Renal cortex interstitium (tissue), 11 donors: ENCODE results near the gene PPP1R18. TPM values are rescaled to one million over a fixed set of nuclear protein-coding genes. Genes with fewer than 3 reads are reported as not detected.

Experiments
- DNase-seq, 11 donors: peaks; one replicate each; pipeline ENCODE4 v3.0.0-alpha.2; 2013; ENCODE audit warnings: low read depth in 9 of 11, low spot score in 4 of 11; ENCODE audit errors: extremely low read depth in 1 of 11
- polyA plus RNA-seq, 3 donors: library from polyadenylated mRNA; unstranded; fragments of 120-200 nt; gene quantifications; one replicate each; pipeline ENCODE4 v1.2.1, GENCODE V29; 2013; ENCODE audit not compliant: insufficient read length in 3 of 3

Gene PPP1R18
- polyA plus RNA-seq, 3 donors, result 29.8 to 43.1 (median 34.2) TPM

- DNase-seq, result peak; percentile 74 to 88 (median 85)
Measured at GRCh38 chr6:30646450-30647241, 39.8 kb downstream of the PPP1R18 start, which contains the start of gene C6orf136. Gene C6orf136 (plus strand): TSS chr6:30647133. CDS start chr6:30647232, 99 bp downstream.

- no peak for DNase-seq
Measured at GRCh38 chr6:30645989-30646388, 40.5 kb downstream of the PPP1R18 start.

DNA sequence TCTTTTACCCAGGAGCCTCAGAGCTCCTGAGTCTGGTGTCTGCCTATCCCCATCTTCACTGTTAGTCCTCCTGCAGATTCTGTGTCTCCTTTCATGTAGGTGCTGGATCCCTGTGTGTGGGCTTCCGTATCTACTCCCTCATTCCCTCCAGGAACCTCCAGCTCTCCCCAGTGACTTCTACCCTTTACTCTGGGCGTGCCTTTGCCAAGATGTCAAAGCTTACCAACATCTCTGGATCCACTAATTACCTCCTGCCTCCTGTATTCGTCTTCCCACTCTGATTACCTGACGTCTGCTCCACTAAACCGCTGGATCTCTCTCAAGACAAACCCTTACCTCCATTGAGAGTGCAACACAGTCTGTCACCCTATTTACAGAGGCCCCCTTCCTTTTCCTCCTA is 41.7 kb downstream of the PPP1R18 start:
- DNase-seq, result no peak

DNA sequence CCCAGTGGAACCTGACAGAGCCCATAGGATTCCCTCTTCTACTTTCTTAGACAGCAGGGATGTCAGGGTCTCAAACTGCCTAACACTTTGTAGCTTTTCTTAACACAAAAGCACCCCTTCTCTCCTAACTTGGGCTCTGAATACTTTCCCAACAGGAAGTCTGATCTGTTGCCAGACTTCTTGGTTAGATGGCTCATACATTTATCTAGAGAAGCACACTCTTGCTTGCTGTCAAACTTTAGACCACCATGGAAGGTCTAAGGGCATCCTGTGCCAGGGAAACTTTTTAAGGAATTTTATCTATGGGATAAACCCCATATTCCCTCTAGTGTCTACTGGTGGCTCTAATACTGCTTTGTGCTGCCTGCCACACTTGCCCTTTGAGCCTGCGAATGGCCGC is 42.8 kb downstream of the PPP1R18 start:
- no peak for DNase-seq

DNA sequence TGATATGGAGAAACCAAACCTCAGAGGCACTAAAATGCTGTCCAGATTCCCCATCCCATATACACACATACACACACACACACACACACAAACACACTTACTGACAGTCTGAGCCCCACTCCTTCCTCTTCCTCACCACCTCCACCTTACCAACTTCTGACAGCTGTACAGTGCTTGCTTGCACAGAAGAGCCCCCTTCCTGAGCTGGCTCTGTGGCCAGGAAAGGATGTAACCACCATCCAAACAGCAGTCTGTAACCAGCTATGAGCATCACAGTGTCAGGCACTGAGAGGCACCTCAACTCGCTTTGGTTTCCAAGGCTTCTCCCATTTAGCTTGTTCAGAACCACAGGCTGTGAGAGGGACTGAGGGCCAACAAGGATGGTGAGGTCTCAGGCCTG is 45.4 kb downstream of the PPP1R18 start:
- DNase-seq, result no peak

- DNase-seq, result no peak
Measured at GRCh38 chr6:30640481-30640880, 46.0 kb downstream of the PPP1R18 start.

- no peak for DNase-seq
Measured at GRCh38 chr6:30635834-30636233, 50.6 kb downstream of the PPP1R18 start.

GRCh38 chr6:30626484-30627366 is 59.7 kb downstream of the PPP1R18 start, which contains the start of gene ATAT1:
Gene ATAT1 (plus strand): TSS chr6:30626874.
- DNase-seq, result peak in 8 of 11 donors; percentile 74 to 83 (median 80)

Other genes starting within 250 kb of the PPP1R18 start
- 100 to 1,000 TPM in 2 of 3 donors, 10 to 100 TPM in 1; 93.8 to 126 (median 103) TPM for gene HLA-E, start 197.1 kb downstream of the PPP1R18 start, polyA plus RNA-seq
- gene GNL1, start 130.2 kb downstream of the PPP1R18 start, polyA plus RNA-seq, result 100 to 1,000 TPM in 1 of 3 donors, 10 to 100 TPM in 2; 85.3 to 112 (median 98.3) TPM
- 10 to 100 TPM; 30.2 to 36.8 (median 32.0) TPM for gene PRR3, start 129.3 kb downstream of the PPP1R18 start, polyA plus RNA-seq
- 10 to 100 TPM; 68.1 to 74.4 (median 72.5) TPM for gene ABCF1, start 115.2 kb downstream of the PPP1R18 start, polyA plus RNA-seq
- gene PPP1R10, start 69.4 kb downstream of the PPP1R18 start, polyA plus RNA-seq, result 10 to 100 TPM; 49.1 to 56.9 (median 50.0) TPM
- gene MRPS18B, start 68.8 kb downstream of the PPP1R18 start, polyA plus RNA-seq, result 10 to 100 TPM; 60.6 to 67.9 (median 62.2) TPM
- 10 to 100 TPM; 39.9 to 60.5 (median 43.3) TPM for gene ATAT1, start 59.8 kb downstream of the PPP1R18 start, polyA plus RNA-seq
- 10 to 100 TPM; 18.2 to 29.8 (median 18.6) TPM for gene C6orf136, start 39.5 kb downstream of the PPP1R18 start, polyA plus RNA-seq
- 10 to 100 TPM; 46.2 to 51.0 (median 50.7) TPM for gene DHX16, start 13.6 kb downstream of the PPP1R18 start, polyA plus RNA-seq
- 10 to 100 TPM; 34.1 to 43.5 (median 35.2) TPM for gene NRM, start 4.3 kb upstream of the PPP1R18 start, polyA plus RNA-seq
- gene MDC1, start 30.6 kb upstream of the PPP1R18 start, polyA plus RNA-seq, result 10 to 100 TPM; 46.4 to 51.0 (median 48.0) TPM
- gene TUBB, start 33.7 kb upstream of the PPP1R18 start, polyA plus RNA-seq, result 1,000 to 10,000 TPM; 1,054 to 1,337 (median 1,265) TPM
- gene FLOT1, start 56.0 kb upstream of the PPP1R18 start, polyA plus RNA-seq, result 100 to 1,000 TPM; 134 to 139 (median 138) TPM
- 10 to 100 TPM; 18.3 to 29.0 (median 20.2) TPM for gene IER3, start 57.9 kb upstream of the PPP1R18 start, polyA plus RNA-seq
- gene DDR1, start 197.9 kb upstream of the PPP1R18 start, polyA plus RNA-seq, result 100 to 1,000 TPM; 145 to 195 (median 177) TPM
- 10 to 100 TPM; 41.4 to 54.3 (median 48.3) TPM for gene GTF2H4, start 221.6 kb upstream of the PPP1R18 start, polyA plus RNA-seq
- gene VARS2, start 227.6 kb upstream of the PPP1R18 start, polyA plus RNA-seq, result 10 to 100 TPM; 41.6 to 50.7 (median 48.3) TPM
- 1 to 10 TPM in 2 of 3 donors, under 1 TPM in 1; 0.80 to 1.3 (median 1.2) TPM for gene SFTA2, start 245.5 kb upstream of the PPP1R18 start, polyA plus RNA-seq